CD4-positive, alpha-beta memory T cell (primary cell): ENCODE results near the gene CCDC174. TPM values are rescaled to one million over a fixed set of nuclear protein-coding genes. Genes with fewer than 3 reads are reported as not detected.

Experiments
- CTCF ChIA-PET: fragments of 350-600 bp; sonication (Branson Sonifier 250); formaldehyde crosslinking; loops from one replicate; lab custom pipeline; 2021; ENCODE audit warnings: inconsistent platforms; ENCODE audit not compliant: partially characterized antibody; lab: Charles Lee
- POLR2A ChIA-PET: fragments of 350-600 bp; sonication (Branson Sonifier 250); formaldehyde crosslinking; loops from one replicate; lab custom pipeline; 2021; ENCODE audit not compliant: partially characterized antibody; lab: Charles Lee
- DNase-seq, 5 donors: peaks; one replicate each; pipeline versions ENCODE4 v3.0.0 to v3.0.0-alpha.2; 2020 to 2022; ENCODE audit warnings: mixed read lengths in 1 of 5
- H3K27ac ChIP-seq: one replicate; pipeline ENCODE4 v1.7.0; 2013; ENCODE audit warnings: low read depth, low read length
- H3K27me3 ChIP-seq: 2 replicates; pipeline ENCODE4 v1.7.0; 2013; ENCODE audit warnings: mild to moderate bottlenecking, low read length, moderate library complexity; ENCODE audit not compliant: insufficient read depth
- H3K36me3 ChIP-seq: 2 replicates; pipeline ENCODE4 v1.7.0; 2013; ENCODE audit warnings: mild to moderate bottlenecking, low read length, moderate library complexity; ENCODE audit not compliant: insufficient read depth
- H3K4me1 ChIP-seq: 2 replicates; pipeline ENCODE4 v1.7.0; 2013; ENCODE audit warnings: mild to moderate bottlenecking, low read length, moderate library complexity; ENCODE audit not compliant: insufficient read depth
- H3K4me3 ChIP-seq, 2 donors: one replicate each; pipeline ENCODE4 v1.7.0; 2013; ENCODE audit warnings: low read length in 2 of 2, mild to moderate bottlenecking in 1 of 2
- H3K9me3 ChIP-seq, 2 donors: one replicate each; pipeline ENCODE4 v1.7.0; 2013; ENCODE audit warnings: low read length in 2 of 2, control low read depth in 1 of 2; ENCODE audit not compliant: control insufficient read depth in 1 of 2
- H3K27ac Mint-ChIP-seq, 7 donors: one replicate each; pipeline ENCODE4 v1.8.0; 2020 to 2021; ENCODE audit warnings: mixed read lengths in 7 of 7, mild to moderate bottlenecking in 6 of 7, inconsistent platforms in 3 of 7, moderate library complexity in 3 of 7
- H3K27me3 Mint-ChIP-seq, 2 donors: one replicate each; pipeline ENCODE4 v1.8.0; 2020 to 2021; ENCODE audit warnings: mixed read lengths in 2 of 2
- H3K36me3 Mint-ChIP-seq, 2 donors: one replicate each; pipeline ENCODE4 v1.8.0; 2020 to 2021; ENCODE audit warnings: mixed read lengths in 2 of 2, inconsistent platforms in 1 of 2, mild to moderate bottlenecking in 1 of 2
- H3K4me1 Mint-ChIP-seq, 4 donors: one replicate each; pipeline ENCODE4 v1.8.0; 2020 to 2021; ENCODE audit warnings: mixed read lengths in 4 of 4, mild to moderate bottlenecking in 1 of 4
- H3K4me3 Mint-ChIP-seq, 8 donors: one replicate each; pipeline ENCODE4 v1.8.0; 2020 to 2021; ENCODE audit warnings: mixed read lengths in 8 of 8, mild to moderate bottlenecking in 7 of 8, moderate library complexity in 6 of 8, inconsistent platforms in 3 of 8
- H3K9me3 Mint-ChIP-seq, 8 donors: one replicate each; pipeline ENCODE4 v1.8.0; 2020 to 2021; ENCODE audit warnings: mixed read lengths in 8 of 8, mild to moderate bottlenecking in 5 of 8, inconsistent platforms in 3 of 8, moderate library complexity in 1 of 8
- intact Hi-C: fragments of 100-400 bp; cut with micrococcal nuclease; formaldehyde crosslinking; loops from one replicate; pipeline ENCODE4 v1.15.1; 2023
- polyA plus RNA-seq, 2 donors: library from polyadenylated mRNA; unstranded; fragments of 300-500 nt; fragmentation: Illumina TruSeq; gene quantifications; one replicate each; pipeline ENCODE4 v1.2.3, GENCODE V29; 2021
- total RNA-seq, 2 experiments: library from RNA; stranded (reverse); gene quantifications; one replicate each; pipeline ENCODE4 v1.2.3, GENCODE V29; 2021

Gene CCDC174
- total and polyA plus RNA-seq, 4 experiments from 2014 or later, result 20.0 to 51.8 (median 37.1) TPM

GRCh38 chr3:14706096-14706495 lies 54.5 kb downstream of the CCDC174 start:
- Histone ChIP-seq H3K9me3 (no peaks in the 10 kb centered on the region), H3K4me1 (no peaks in the 10 kb centered on the region), H3K4me3 (no peak overlapping the region), H3K36me3 (no peaks in the 10 kb centered on the region), H3K27me3 (no peaks in the 10 kb centered on the region), H3K27ac (no peak overlapping the region)
- no peak for DNase-seq
- Mint-ChIP-seq H3K4me3 (no peak overlapping the region), H3K4me1 (no peaks in the 10 kb centered on the region), H3K9me3 (peaks cover 0 to 10% (median 4%) of the 10 kb centered on the region in 8 donors), H3K36me3 (peaks cover 16 to 33% of the 10 kb centered on the region in 2 donors), H3K27me3 (no peaks in the 10 kb centered on the region), H3K27ac (no peak overlapping the region)
- intact Hi-C loops, result no loop called here
- ChIA-PET CTCF (no interaction called here), POLR2A (no interaction called here)

GRCh38 chr3:14716591-14716990 lies 65.0 kb downstream of the CCDC174 start:
- no peaks in the 10 kb centered on the region for H3K9me3 ChIP-seq
- no peak overlapping the region for H3K27ac ChIP-seq
- H3K4me1 Mint-ChIP-seq, result no peaks in the 10 kb centered on the region
- ChIA-PET CTCF (no interaction called here), POLR2A (no interaction called here)
- no peak for DNase-seq
- intact Hi-C loops, result no loop called here
- H3K27me3 Mint-ChIP-seq, result no peaks in the 10 kb centered on the region
- no peak overlapping the region for H3K4me3 Mint-ChIP-seq
- no peaks in the 10 kb centered on the region for H3K27me3 ChIP-seq
- no peaks in the 10 kb centered on the region for H3K4me1 ChIP-seq
- peaks cover 2 to 28% of the 10 kb centered on the region in 2 donors for H3K36me3 Mint-ChIP-seq
- H3K4me3 ChIP-seq, result no peak overlapping the region
- H3K27ac Mint-ChIP-seq, result no peak overlapping the region
- peaks cover 0 to 18% (median 12%) of the 10 kb centered on the region in 8 donors for H3K9me3 Mint-ChIP-seq
- no peaks in the 10 kb centered on the region for H3K36me3 ChIP-seq

DNA sequence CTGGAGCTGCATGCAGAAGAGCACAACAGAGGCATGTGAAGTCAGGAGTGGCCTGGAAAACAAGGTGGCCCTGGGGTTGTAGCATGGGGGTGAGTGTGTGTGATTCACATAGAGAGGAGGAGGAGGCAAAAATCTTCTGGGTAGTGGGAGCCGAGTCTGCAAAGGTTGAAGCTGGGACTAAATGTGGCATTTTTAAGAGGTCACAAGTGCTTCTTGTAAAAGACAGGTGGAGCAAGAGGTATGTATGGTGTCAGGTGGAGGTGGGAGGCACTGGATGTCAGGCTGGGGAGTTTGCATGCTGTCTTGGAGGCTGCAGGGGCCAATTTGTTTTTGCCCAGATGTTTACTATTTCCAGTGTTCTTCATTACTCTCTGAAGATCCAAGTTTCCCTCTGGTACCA lies 65.7 kb downstream of the CCDC174 start:
- ChIA-PET CTCF (no interaction called here), POLR2A (no interaction called here)
- Histone ChIP-seq H3K9me3 (no peaks in the 10 kb centered on the region), H3K4me3 (no peak overlapping the region), H3K4me1 (no peaks in the 10 kb centered on the region), H3K27ac (no peak overlapping the region), H3K27me3 (no peaks in the 10 kb centered on the region), H3K36me3 (no peaks in the 10 kb centered on the region)
- DNase-seq, result no peak
- H3K4me3 Mint-ChIP-seq, result no peak overlapping the region
- H3K27me3 Mint-ChIP-seq, result no peaks in the 10 kb centered on the region
- peaks cover 0 to 17% (median 11%) of the 10 kb centered on the region in 8 donors for H3K9me3 Mint-ChIP-seq
- no peak overlapping the region for H3K27ac Mint-ChIP-seq
- H3K36me3 Mint-ChIP-seq, result peaks cover 0 to 34% of the 10 kb centered on the region in 2 donors
- no peaks in the 10 kb centered on the region for H3K4me1 Mint-ChIP-seq
- intact Hi-C loops, result no loop called here

DNA sequence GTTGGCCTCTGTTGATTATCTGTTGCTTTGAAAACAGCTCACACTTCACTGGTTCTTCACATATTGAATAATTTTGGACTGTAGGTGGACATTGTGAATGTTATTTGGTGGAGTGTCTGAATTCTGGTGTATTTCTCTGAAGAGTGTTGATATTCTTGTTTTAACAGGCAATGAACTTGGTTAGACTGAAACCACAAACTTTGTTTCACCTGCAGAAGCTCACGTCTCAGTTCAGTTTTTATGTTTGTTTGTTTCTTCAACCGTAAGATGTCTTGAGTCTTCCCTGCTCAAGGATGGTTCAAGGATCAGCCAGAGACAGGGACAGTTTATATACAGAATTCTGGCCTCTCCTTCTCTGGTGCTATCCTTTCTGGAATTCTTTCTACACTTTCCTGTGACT lies 67.0 kb downstream of the CCDC174 start:
- CTCF ChIA-PET, result no interaction called here

DNA sequence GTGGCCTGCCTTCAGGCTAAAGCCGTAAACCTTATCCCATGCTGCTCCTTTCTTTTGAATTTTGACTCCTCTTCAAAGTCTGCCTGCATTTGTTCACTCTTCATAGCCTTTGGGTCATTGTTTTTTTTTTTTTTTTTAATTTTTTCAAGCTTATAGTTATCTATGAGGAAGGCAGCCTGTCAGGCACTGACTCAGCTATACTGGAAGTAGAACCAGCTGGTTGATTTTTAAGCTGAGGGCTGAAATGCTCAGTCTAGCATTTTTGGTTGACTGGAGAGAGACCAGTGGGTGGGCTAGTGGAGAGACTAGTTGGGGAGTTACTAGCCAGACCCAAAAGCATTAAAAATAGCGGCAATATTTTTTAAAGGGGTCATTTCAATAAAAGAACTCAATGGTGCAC lies 67.4 kb downstream of the CCDC174 start:
- Mint-ChIP-seq H3K27me3 (no peaks in the 10 kb centered on the region), H3K27ac (no peak overlapping the region), H3K9me3 (peaks cover 0 to 6% (median 0%) of the 10 kb centered on the region in 8 donors), H3K36me3 (peaks cover 0 to 23% of the 10 kb centered on the region in 2 donors), H3K4me1 (no peaks in the 10 kb centered on the region), H3K4me3 (no peak overlapping the region)
- H3K27me3 ChIP-seq, result no peaks in the 10 kb centered on the region
- intact Hi-C loops, result no loop called here
- no peak overlapping the region for H3K27ac ChIP-seq
- H3K9me3 ChIP-seq, result no peaks in the 10 kb centered on the region
- no peak overlapping the region for H3K4me3 ChIP-seq
- H3K4me1 ChIP-seq, result no peaks in the 10 kb centered on the region
- POLR2A ChIA-PET, result no interaction called here
- DNase-seq, result no peak
- CTCF ChIA-PET, result no interaction called here
- H3K36me3 ChIP-seq, result no peaks in the 10 kb centered on the region

More for the DNA sequence above, 67.0 kb downstream of the CCDC174 start:
- H3K9me3 Mint-ChIP-seq, result peaks cover 0 to 7% (median under 1%) of the 10 kb centered on the region in 8 donors
- peaks cover 0 to 24% of the 10 kb centered on the region in 2 donors for H3K36me3 Mint-ChIP-seq
- H3K27ac ChIP-seq, result no peak overlapping the region
- H3K27me3 Mint-ChIP-seq, result no peaks in the 10 kb centered on the region
- H3K4me3 ChIP-seq, result no peak overlapping the region
- no peaks in the 10 kb centered on the region for H3K27me3 ChIP-seq
- H3K27ac Mint-ChIP-seq, result no peak overlapping the region
- no peak overlapping the region for H3K4me3 Mint-ChIP-seq
- DNase-seq, result no peak
- H3K4me1 Mint-ChIP-seq, result no peaks in the 10 kb centered on the region
- H3K4me1 ChIP-seq, result no peaks in the 10 kb centered on the region
- H3K36me3 ChIP-seq, result no peaks in the 10 kb centered on the region
- intact Hi-C loops, result no loop called here
- POLR2A ChIA-PET, result no interaction called here
- H3K9me3 ChIP-seq, result no peaks in the 10 kb centered on the region

DNA sequence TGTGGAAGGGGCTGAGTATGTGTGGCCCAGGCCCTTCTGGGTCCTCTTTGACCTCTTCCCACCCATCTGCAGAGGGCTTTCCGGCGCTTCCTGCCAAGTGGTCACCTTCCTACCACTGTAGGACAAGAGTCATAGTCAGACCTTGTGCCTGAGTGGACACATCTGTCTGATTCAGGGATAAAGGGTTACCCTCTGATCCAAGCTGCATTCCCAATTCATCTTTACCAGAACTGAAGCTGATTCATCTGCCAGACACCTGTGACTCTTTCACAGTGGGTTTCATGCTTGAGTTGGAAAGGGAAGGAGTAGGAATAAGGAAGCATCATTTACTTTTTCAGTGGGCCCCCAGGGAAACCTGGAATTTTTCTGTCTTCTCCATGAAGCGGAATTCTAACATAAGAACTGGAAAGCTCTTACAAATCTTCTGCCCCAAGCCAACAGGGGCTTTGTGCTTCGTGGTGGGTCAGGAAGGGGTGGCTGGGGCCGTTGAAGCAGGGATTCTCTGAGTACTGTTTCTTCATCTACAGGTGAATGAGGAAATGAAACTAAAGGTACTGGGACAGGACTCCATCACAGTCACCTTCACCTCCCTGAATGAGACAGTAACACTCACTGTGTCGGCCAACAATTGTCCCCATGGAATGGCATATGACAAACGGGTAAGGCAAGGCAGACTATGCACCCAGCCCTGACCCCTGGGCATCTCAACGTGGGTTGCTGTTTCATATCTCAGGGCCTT lies 69.7 kb downstream of the CCDC174 start:
- Mint-ChIP-seq H3K4me1 (no peaks in the 10 kb centered on the region), H3K4me3 (no peak overlapping the region), H3K27me3 (no peaks in the 10 kb centered on the region), H3K36me3 (peaks cover 0 to 21% of the 10 kb centered on the region in 2 donors), H3K27ac (no peak overlapping the region), H3K9me3 (peaks cover 0 to 4% (median 0%) of the 10 kb centered on the region in 8 donors)
- Histone ChIP-seq H3K36me3 (no peaks in the 10 kb centered on the region), H3K4me1 (no peaks in the 10 kb centered on the region), H3K4me3 (no peak overlapping the region), H3K27ac (no peak overlapping the region), H3K27me3 (no peaks in the 10 kb centered on the region), H3K9me3 (no peaks in the 10 kb centered on the region)
- CTCF ChIA-PET, result no interaction called here
- intact Hi-C loops, result no loop called here
- no peak for DNase-seq
- POLR2A ChIA-PET, result no interaction called here
